PFSK-1 (cell line): Measurements from ENCODE around the gene GPC6.

Experiments
- POLR2AphosphoS5 ChIP-seq: IDR thresholded peaks from 2 replicates; pipeline ENCODE4 v1.6.1; 2012; ENCODE audit warnings: low read depth, mild to moderate bottlenecking, control low read depth, low read length, moderate library complexity
- SIN3A ChIP-seq: IDR thresholded peaks from 2 replicates; pipeline ENCODE4 v1.6.1; 2012; ENCODE audit warnings: mild to moderate bottlenecking, low read length, moderate library complexity, borderline replicate concordance; ENCODE audit not compliant: insufficient read depth
- TAF1 ChIP-seq: IDR thresholded peaks from 2 replicates; pipeline ENCODE4 v1.6.1; 2012; ENCODE audit warnings: low read length, control low read depth, borderline replicate concordance; ENCODE audit not compliant: insufficient read depth
- TF ChIP-seq, protein P1 (sequence below), 2 experiments: IDR thresholded peaks; 2 replicates each; pipeline versions ENCODE4 v1.6.1 to v1.8.0; 2011 to 2012; ENCODE audit warnings: low read depth in 2 of 2, low read length in 2 of 2, control low read depth in 1 of 2, inconsistent platforms in 1 of 2, mild to moderate bottlenecking in 1 of 2, moderate library complexity in 1 of 2; ENCODE audit not compliant: insufficient read depth in 1 of 2

DNA sequence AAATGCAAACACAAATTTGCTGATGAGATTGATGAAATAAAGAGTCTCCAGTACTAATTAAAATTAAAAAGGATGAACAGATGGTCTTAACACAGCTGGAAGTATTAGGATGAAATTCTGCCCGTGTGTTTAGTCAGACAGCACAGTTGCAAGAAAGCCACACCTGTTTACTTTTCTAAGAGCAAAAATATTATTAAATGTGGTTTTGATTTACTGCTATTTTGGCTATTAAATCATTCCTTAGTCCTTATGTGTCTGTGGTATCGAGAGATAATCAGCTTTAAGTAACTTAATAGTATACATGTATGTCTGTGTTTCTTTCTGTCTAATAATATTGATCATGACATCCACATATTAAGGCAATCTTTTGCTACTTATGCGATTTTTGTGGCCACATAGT, 494.9 kb downstream of the GPC6 start:
- TF ChIP-seq POLR2AphosphoS5 (no peak), SIN3A (no peak), TAF1 (no peak)
- TF ChIP-seq, protein P1, sequence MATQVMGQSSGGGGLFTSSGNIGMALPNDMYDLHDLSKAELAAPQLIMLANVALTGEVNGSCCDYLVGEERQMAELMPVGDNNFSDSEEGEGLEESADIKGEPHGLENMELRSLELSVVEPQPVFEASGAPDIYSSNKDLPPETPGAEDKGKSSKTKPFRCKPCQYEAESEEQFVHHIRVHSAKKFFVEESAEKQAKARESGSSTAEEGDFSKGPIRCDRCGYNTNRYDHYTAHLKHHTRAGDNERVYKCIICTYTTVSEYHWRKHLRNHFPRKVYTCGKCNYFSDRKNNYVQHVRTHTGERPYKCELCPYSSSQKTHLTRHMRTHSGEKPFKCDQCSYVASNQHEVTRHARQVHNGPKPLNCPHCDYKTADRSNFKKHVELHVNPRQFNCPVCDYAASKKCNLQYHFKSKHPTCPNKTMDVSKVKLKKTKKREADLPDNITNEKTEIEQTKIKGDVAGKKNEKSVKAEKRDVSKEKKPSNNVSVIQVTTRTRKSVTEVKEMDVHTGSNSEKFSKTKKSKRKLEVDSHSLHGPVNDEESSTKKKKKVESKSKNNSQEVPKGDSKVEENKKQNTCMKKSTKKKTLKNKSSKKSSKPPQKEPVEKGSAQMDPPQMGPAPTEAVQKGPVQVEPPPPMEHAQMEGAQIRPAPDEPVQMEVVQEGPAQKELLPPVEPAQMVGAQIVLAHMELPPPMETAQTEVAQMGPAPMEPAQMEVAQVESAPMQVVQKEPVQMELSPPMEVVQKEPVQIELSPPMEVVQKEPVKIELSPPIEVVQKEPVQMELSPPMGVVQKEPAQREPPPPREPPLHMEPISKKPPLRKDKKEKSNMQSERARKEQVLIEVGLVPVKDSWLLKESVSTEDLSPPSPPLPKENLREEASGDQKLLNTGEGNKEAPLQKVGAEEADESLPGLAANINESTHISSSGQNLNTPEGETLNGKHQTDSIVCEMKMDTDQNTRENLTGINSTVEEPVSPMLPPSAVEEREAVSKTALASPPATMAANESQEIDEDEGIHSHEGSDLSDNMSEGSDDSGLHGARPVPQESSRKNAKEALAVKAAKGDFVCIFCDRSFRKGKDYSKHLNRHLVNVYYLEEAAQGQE (IDR thresholded peaks at IDR 0.05; ENCODE audit: insufficient read depth in 1 of 2, low read depth in 2 of 2, low read length in 2 of 2): no peak
